ENCODE measurements around the gene ADCY7. TPM values are rescaled to one million over a fixed set of nuclear protein-coding genes. Genes with fewer than 3 reads are reported as not detected.

ADCY7 gene
- total and polyA plus RNA-seq, 3 donors from 2014 or later, result 5.9 to 9.4 (median 5.9) TPM

GRCh38 chr16:50265260-50265659 is 1.1 kb upstream of the ADCY7 start:
- 54 to 83% methylated on average over 1 to 2 of the region's 2 CpGs for WGBS, 2 donors
- no peak overlapping the region for H3K27ac ChIP-seq
- intact Hi-C loops (cut with DNase I; ENCODE audit: low total_unique reads), result no loop called here
- no peaks in the 10 kb centered on the region for H3K36me3 ChIP-seq (ENCODE audit: low read depth, missing control alignments)
- H3K9me3 ChIP-seq, result no peaks in the 10 kb centered on the region
- TF ChIP-seq CTCF (IDR thresholded peaks at IDR 0.05), result no peak
- TF ChIP-seq POLR2A (IDR thresholded peaks at IDR 0.05), result no peak
- no peak for DNase-seq
- H3K4me1 ChIP-seq, result peaks cover 5% of the 10 kb centered on the region
- H3K4me3 ChIP-seq, result no peak overlapping the region
- no peaks in the 10 kb centered on the region for H3K27me3 ChIP-seq

GRCh38 chr16:50265716-50266336 is 525 bp upstream of the ADCY7 start:
- DNase-seq, result no peak
- 86 to 89% methylated on average over 7 to 10 of the region's 10 CpGs for WGBS, 2 donors
- intact Hi-C loops (cut with DNase I; ENCODE audit: low total_unique reads), result no loop called here
- TF ChIP-seq POLR2A (IDR thresholded peaks at IDR 0.05) (no peak), CTCF (IDR thresholded peaks at IDR 0.05) (no peak)
- no peak overlapping the region for H3K4me3 ChIP-seq
- H3K9me3 ChIP-seq, result no peaks in the 10 kb centered on the region
- no peaks in the 10 kb centered on the region for H3K36me3 ChIP-seq (ENCODE audit: low read depth, missing control alignments)
- H3K27me3 ChIP-seq, result no peaks in the 10 kb centered on the region
- no peak overlapping the region for H3K27ac ChIP-seq
- peaks cover 5% of the 10 kb centered on the region for H3K4me1 ChIP-seq

- no peak overlapping the region for H3K4me3 ChIP-seq
- WGBS, 2 donors, result 85 to 90% methylated on average over 8 of the region's 8 CpGs
Measured at GRCh38 chr16:50267151-50267631, 840 bp downstream of the ADCY7 start.

GRCh38 chr16:50267651-50268050 is 1.3 kb downstream of the ADCY7 start:
- Histone ChIP-seq H3K27ac (no peak overlapping the region), H3K9me3 (no peaks in the 10 kb centered on the region), H3K4me1 (peaks cover 5% of the 10 kb centered on the region), H3K27me3 (no peaks in the 10 kb centered on the region), H3K4me3 (no peak overlapping the region), H3K36me3 (ENCODE audit: low read depth, missing control alignments) (no peaks in the 10 kb centered on the region)
- TF ChIP-seq POLR2A (IDR thresholded peaks at IDR 0.05), result no peak
- no peak for TF ChIP-seq CTCF (IDR thresholded peaks at IDR 0.05)
- no peak for DNase-seq
- intact Hi-C loops (cut with DNase I; ENCODE audit: low total_unique reads), result no loop called here
- WGBS, 2 donors, result 47 to 67% methylated on average over 3 of the region's 3 CpGs

More at GRCh38 chr16:50267151-50267631, 840 bp downstream of the ADCY7 start:
- TF ChIP-seq POLR2A (IDR thresholded peaks at IDR 0.05) (no peak), CTCF (IDR thresholded peaks at IDR 0.05) (no peak)
- no peak for DNase-seq
- no peaks in the 10 kb centered on the region for H3K9me3 ChIP-seq
- no peak overlapping the region for H3K27ac ChIP-seq
- no peaks in the 10 kb centered on the region for H3K27me3 ChIP-seq
- no peaks in the 10 kb centered on the region for H3K36me3 ChIP-seq (ENCODE audit: low read depth, missing control alignments)
- peaks cover 5% of the 10 kb centered on the region for H3K4me1 ChIP-seq
- intact Hi-C loops (cut with DNase I; ENCODE audit: low total_unique reads), result no loop called here

- intact Hi-C loops (cut with DNase I; ENCODE audit: low total_unique reads), result no loop called here
- H3K4me3 ChIP-seq, result no peak overlapping the region
- H3K9me3 ChIP-seq, result no peaks in the 10 kb centered on the region
- WGBS, 2 donors, result 68 to 80% methylated on average over 5 of the region's 5 CpGs
- H3K4me1 ChIP-seq, result peaks cover 5% of the 10 kb centered on the region
- no peak for DNase-seq
- H3K27me3 ChIP-seq, result no peaks in the 10 kb centered on the region
- TF ChIP-seq POLR2A (IDR thresholded peaks at IDR 0.05), result no peak
- TF ChIP-seq CTCF (IDR thresholded peaks at IDR 0.05), result no peak
- no peak overlapping the region for H3K27ac ChIP-seq
- H3K36me3 ChIP-seq (ENCODE audit: low read depth, missing control alignments), result no peaks in the 10 kb centered on the region
Measured at GRCh38 chr16:50268352-50268751, 2.0 kb downstream of the ADCY7 start.
